Measurements from ENCODE around the gene HAL.

GRCh38 chr12:96014943-96015599, 18.9 kb upstream of the HAL start:
- TF ChIP-seq CTCF (IDR thresholded peaks at IDR 0.05) (no peak), POLR2A (IDR thresholded peaks at IDR 0.05) (no peak)
